ENCODE measurements around the gene DCLK2.
"Not testable (repeated sequence)": the region's sequence is repeated elsewhere in the genome, so short reads cannot be mapped to it uniquely, and the experiment has no call there.

The DCLK2 gene

DNA sequence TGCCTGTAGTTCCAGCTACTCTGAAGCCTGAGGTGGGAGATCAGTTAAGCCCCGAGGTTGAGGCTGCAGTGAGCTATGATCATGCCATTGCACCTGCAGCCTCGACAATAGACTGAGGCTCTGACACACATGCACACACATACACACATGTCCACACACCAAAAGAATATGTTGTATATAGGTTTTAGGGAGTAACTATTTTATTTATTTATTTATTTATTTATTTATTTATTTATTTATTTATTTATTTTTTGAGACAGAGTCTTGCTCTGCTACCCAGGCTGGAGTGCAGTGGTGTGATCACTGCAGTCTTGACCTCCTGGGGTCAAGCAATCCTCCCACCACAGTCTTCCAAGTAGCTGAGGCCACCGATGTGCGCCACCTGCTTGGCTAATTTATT is 78.3 kb downstream of the DCLK2 start:
- DNase-seq, result no peak

- DNase-seq, result no peak
Observed at GRCh38 chr4:150158041-150158440, 79.8 kb downstream of the DCLK2 start.

- DNase-seq, result no peak
Observed at GRCh38 chr4:150160473-150160872, 82.2 kb downstream of the DCLK2 start.

DNA sequence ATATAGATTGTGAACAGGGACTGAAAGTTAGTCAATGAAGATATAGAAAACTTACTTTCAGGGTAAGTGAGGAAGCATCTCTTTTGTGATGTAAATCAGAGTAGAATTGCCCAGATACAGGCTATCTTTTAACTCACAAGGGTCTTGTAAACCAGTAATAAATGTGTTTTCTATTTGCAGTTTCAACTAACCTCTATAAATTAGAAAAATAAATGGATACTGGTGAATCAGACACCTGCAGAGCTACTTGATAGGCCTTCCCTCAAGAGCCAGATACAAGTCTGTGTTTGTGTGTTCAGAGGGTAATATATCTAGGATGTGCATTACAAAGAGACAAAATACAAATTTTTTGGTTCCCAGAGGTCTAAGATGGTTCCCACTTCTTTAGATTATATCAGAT is 82.9 kb downstream of the DCLK2 start:
- DNase-seq, result no peak

DNA sequence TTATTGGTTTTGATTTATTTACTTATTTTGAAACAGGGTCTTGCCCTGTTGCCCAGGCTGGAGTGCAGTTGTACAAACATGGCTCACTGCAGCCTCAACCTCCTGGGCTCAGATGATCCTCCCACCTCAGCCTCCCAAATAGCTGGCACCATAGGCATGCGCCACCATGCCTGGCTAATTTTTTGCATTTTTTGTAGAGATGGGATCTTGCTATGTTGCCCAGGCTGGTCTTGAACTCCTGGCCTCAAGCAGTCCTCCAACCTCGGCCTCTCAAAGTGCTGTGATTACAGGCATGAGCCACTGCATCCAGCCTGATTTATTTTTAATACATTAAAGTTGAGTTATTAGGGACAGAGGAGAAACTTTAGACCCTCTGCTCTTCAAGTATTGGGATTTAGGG is 83.8 kb downstream of the DCLK2 start:
- DNase-seq, result not testable (repeated sequence)

DNA sequence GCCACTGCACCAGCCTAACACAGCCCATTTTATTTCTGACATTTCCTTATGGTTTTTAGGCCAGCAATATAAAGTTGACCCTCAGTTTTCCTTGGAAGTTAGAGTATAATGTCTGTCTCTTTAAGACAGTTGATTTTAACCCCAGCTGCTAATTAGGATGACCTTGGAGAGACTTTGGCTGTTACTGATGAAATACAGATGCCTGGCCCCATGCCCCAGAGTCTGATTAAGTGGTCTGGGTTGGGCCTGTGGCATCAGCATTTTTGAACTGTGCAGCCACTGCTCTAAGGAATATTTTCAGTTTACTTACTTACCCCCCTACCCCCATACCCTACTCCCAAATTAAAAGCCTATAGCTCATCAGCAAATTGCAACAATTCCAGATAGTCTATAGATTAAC is 85.8 kb downstream of the DCLK2 start:
- DNase-seq, result peak; percentile 34

DNA sequence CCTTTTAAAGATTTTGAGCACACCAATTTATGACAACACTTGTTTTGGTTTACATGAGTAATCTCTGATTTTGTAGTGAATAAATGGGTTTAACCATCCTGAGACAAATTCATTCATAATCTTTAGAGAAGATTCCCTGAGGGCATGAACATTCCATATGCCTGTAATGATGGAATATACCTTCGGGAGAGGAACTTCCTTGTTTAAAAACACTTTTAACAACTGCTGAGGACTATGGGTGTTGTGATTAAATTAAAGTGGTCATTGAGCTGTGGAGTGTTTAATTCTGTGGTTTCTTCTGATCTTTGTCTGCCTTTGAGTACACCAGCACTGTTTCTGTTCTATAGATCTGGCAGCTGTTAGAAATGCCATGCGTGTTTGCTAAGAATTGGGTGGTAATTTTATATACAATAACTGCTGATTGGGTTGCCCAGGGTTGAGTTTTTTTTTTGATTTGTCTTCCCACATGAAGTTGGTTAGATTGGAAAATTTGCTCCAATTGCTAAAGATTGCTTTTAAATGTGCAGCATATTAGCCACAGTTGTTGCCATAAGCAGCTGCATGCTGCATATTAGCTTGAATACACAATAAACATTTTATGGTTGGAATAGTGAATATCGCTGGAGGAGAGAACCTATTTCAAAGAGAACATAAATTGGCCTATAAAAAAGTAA is 86.8 kb downstream of the DCLK2 start:
- no peak for DNase-seq

DNA sequence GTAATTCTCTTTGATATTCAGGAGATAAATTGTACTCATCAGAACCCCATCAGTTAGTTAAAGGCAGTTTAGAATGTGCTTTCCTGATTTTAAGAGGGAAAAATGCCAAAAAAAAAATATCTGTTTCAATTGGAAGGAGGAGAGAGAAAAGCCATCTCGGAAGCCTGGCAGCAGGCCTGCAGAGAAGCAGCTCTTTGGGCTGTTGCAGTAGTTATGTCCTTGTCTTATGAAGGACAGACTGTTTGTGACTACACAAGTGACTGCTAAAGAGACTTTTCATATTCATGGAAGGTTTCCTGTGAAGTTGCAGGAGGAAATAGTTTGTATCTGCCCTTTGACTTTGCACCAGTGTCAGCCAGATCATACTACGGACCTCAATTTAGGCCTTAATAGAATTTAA is 88.8 kb downstream of the DCLK2 start:
- DNase-seq, result no peak

DNA sequence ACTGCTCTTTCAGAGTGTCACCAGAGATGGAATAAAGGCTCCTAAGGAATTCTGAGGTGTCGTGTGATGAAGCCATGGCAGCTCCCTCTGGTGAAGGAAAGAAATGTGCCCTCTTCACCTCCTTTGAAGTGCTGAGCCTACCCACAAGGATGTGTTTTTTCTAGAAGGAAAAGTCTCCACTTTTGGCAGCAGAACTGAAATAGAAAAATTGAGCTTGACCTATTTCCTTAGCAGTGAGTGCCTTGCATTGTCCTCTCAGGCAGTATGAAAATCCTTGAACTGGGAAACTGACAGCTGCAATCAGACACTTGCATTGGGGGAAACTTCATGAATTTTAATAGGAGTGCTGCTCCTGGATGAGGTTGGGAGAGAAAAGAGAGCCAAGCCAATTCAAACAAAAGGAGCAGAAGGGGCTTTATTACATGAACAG is 95.2 kb downstream of the DCLK2 start:
- DNase-seq, result no peak

DNA sequence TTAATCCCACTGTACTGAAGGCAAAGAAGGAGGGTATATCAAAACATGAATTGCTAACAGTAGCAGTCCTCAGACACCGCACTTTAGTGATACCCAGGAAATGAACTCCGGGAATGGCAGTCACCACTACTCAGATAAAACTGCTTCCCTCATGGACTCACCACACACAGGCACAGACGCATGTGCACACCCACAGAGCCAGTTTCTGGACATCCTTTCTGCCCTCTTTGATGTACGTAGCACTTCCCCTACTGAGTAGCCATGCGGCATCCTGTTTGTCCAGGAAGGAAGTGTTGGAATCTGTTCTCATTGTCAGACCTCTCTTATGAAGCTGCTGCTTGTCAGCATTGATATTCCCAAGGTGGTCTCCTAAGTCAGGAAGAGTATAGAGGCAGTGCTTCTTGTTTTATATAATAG is 95.7 kb downstream of the DCLK2 start:
- no peak for DNase-seq

DNA sequence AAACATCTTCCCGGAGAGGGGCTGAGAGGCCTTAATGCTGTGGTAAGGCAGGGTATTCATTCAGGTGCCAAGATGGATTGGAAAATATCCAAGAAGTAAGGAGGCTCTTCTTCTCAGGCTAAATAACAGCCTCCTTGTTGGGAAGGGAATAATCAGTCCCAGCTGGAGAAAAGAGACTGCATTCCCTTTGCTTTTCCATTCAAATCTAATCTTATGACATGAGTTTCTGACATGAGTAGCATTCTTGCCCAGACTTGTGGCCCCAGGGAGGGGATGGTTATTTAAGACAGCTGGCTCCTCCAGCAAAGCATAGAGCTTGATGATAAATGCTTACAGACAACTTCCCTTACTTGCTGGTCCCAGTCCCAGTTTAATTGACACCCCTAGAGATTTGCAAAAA is 98.3 kb downstream of the DCLK2 start:
- peak; percentile 83 for DNase-seq

DNA sequence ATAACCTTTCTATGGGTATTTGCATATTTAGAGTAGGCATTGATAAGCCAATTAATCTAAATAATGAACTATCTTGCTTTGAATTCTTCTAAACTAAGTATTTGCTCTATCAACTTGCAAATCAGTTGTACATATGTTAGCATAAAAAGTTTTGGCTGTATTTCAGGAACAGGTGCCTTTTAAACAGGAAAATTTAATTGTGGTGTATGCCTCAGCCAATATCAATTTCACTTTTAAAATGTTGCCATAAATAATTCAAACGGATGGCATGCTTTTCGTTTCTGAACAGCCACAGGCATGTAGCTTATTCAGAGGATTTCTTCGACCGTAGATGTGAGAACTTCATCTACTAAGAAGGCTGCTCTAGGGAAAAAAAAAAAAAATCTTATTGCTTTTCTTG is 99.9 kb downstream of the DCLK2 start:
- DNase-seq, result peak; percentile 65

- peak; percentile 64 for DNase-seq
Observed at GRCh38 chr4:150181536-150181935, 103.3 kb downstream of the DCLK2 start.

GRCh38 chr4:150182794-150183193 is 104.5 kb downstream of the DCLK2 start:
- no peak for DNase-seq

GRCh38 chr4:150185033-150185432 is 106.8 kb downstream of the DCLK2 start:
- not testable (repeated sequence) for DNase-seq

DNA sequence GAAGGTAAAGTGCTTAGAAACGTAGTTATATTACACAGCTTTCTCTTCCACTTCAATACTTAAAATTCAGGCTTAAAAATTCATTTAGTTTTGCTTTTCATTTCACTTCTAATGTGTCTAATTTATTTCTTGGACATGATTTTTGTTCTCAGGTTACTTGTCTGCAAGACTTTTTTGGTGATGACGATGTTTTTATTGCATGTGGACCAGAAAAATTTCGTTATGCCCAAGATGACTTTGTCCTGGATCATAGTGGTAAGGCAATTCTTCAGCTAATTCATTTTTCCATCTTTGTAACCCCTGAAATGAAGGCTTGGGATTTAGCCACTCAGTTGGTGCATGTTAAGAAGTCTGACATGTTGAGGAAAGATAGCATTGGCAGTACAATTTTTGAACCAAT is 114.7 kb downstream of the DCLK2 start:
- DNase-seq, result no peak

DNA sequence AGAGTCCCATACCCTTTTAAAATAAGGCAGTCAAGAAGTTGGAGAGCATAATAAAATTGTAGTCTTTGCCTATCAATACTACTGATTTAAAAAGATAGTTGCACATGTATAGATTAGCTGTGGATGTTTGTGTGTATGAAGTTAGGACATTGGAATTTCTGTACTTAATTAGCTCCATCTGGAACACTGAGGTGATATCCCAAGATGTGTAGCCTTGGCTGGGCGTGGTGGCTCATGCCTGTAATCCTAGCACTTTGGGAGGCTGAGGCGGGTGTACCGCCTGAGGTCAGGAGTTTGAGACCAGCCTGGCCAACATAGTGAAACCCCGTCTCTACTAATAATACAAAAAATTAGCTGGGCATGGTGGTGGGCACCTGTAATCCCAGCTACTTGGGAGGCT is 119.0 kb downstream of the DCLK2 start:
- peak; percentile 37 for DNase-seq

DNA sequence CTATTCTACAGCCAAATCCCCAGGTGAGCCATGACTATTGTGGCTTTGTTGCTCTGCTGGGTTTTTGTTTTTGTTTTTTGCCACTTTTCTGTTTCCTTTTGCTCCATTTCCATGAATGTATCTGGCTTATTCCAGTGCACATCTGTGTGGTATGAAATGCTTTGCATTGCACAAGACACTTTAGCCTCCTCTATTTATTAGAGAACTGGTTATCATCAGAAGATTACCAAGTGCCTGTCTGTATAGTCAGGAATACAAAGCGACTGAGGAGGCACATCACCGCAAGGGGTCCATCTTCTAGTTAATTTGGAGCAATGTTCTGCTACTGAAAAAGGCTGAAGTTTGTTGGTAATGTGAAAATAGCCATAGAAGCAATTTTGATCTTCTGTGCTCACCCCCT is 120.8 kb downstream of the DCLK2 start:
- no peak for DNase-seq

GRCh38 chr4:150205016-150205415 is 126.8 kb downstream of the DCLK2 start:
- no peak for DNase-seq

GRCh38 chr4:150206265-150206664 is 128.0 kb downstream of the DCLK2 start:
- DNase-seq, result no peak

- DNase-seq, result no peak
Observed at GRCh38 chr4:150206954-150207353, 128.7 kb downstream of the DCLK2 start.

DNA sequence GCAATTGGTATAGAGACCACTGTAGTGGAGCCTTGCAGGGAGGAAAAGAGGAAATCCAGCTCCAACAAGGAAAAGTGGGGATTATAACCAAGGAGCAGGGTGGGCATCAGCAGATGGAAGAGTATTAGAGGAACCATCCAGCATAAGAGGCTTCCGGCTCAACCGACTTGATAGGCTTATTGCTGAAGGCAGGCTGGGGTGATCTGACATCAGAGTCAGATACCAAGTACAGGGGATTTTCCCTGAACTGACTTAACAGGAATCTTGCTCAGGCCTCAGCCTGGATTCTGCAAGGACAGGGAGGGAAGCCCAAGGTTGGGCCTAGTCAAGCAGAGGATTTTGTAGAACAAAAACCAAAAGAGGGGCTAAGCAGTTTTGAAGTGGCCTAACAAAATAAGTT is 129.6 kb downstream of the DCLK2 start:
- DNase-seq, result no peak

DNA sequence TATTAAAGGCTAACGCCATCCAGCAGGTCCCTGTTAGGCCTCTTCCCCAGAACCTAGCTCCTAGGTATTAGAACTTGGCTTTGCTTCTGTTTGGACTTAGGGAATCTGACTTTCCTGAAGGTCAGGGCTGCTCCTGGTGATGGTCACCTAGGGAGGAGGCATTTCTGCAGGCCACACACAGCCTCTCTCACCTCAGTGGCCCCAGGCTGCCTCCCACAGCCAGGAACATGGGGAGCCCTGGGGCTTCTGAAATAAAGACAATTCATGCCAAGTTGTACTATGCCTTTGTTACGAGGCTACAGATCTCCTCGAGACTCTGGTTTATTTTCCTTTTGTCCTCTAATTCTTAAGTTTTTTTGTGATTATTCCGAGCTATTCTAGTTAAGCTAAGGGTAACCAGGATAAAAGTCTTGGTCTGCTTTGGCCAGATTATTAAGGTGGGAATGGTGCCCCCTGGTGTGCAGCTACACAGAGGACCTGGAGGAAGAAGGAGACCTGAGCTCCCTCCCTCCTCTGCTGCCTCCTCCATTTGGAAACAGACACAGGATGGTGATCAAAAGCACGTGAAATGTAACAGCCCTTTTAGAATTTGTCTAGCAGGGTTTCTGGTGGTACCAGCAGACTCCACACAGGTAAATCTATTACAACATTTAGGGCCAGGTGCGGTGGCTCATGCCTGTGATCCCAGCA is 131.0 kb downstream of the DCLK2 start:
- peak; percentile 68 for DNase-seq

GRCh38 chr4:150211016-150211415 is 132.8 kb downstream of the DCLK2 start:
- no peak for DNase-seq
